Keratinocyte (primary cell): ENCODE results near the gene GOPC. TPM values are rescaled to one million over a fixed set of nuclear protein-coding genes. Genes with fewer than 3 reads are reported as not detected.

ENCODE experiments used
- DNase-seq: peaks from one replicate; pipeline ENCODE4 v3.0.0-alpha.2; 2011; ENCODE audit warnings: low read depth, missing footprints, low spot score
- FAIRE-seq: peaks from 2 replicates; lab custom pipeline; 2011; peaks lifted over from hg19 to GRCh38; lab: Jason Lieb, UNC
- H2AFZ ChIP-seq: 2 replicates; pipeline ENCODE4 v1.6.0; 2012; ENCODE audit warnings: low read length, control low read depth, inconsistent platforms; ENCODE audit not compliant: control insufficient read depth
- H3K27ac ChIP-seq: 2 replicates; pipeline ENCODE4 v1.5.1; 2011; ENCODE audit warnings: low read length; ENCODE audit not compliant: control insufficient read depth, insufficient read depth
- H3K27me3 ChIP-seq: 3 replicates; pipeline ENCODE4 v1.6.0; 2011; ENCODE audit warnings: low read length; ENCODE audit not compliant: control insufficient read depth, insufficient read depth; ENCODE audit errors: extremely low read depth
- H3K36me3 ChIP-seq, 2 experiments: 2 replicates in 1 of 2; 3 replicates in 1 of 2; pipeline ENCODE4 v1.5.1; 2011; ENCODE audit warnings: low read length in 2 of 2, mild to moderate bottlenecking in 1 of 2; ENCODE audit not compliant: control insufficient read depth in 2 of 2, insufficient read depth in 2 of 2; ENCODE audit errors: extremely low read depth in 1 of 2
- H3K4me1 ChIP-seq: 3 replicates; pipeline ENCODE4 v1.5.1; 2011; ENCODE audit warnings: low read length; ENCODE audit not compliant: control insufficient read depth, insufficient read depth; ENCODE audit errors: extremely low read depth
- H3K4me2 ChIP-seq: 3 replicates; pipeline ENCODE4 v1.6.0; 2011; ENCODE audit warnings: low read depth, low read length; ENCODE audit not compliant: control insufficient read depth, insufficient read depth; ENCODE audit errors: extremely low read depth
- H3K4me3 ChIP-seq, 3 experiments: fragments of 200-600 bp in 1 of 3; sonication (generic) in 1 of 3; 2 replicates in 2 of 3; 3 replicates in 1 of 3; pipeline ENCODE4 v1.5.1; 2011 to 2016; ENCODE audit warnings: low read length in 3 of 3, mild to moderate bottlenecking in 3 of 3, control low read depth in 2 of 3, inconsistent platforms in 1 of 3, low read depth in 1 of 3, mixed read lengths in 1 of 3, mixed run types in 1 of 3, moderate library complexity in 1 of 3; ENCODE audit not compliant: control insufficient read depth in 2 of 3, insufficient read depth in 2 of 3; ENCODE audit errors: extremely low read depth in 1 of 3
- H3K79me2 ChIP-seq: 2 replicates; pipeline ENCODE4 v1.6.0; 2012; ENCODE audit warnings: low read length; ENCODE audit not compliant: control insufficient read depth, insufficient read depth
- H3K9ac ChIP-seq: 3 replicates; pipeline ENCODE4 v1.6.0; 2011; ENCODE audit warnings: low read length; ENCODE audit not compliant: control insufficient read depth, insufficient read depth; ENCODE audit errors: extremely low read depth
- H3K9me1 ChIP-seq: 3 replicates; pipeline ENCODE4 v1.6.0; 2011; ENCODE audit warnings: low read length; ENCODE audit not compliant: control insufficient read depth, insufficient read depth; ENCODE audit errors: extremely low read depth
- H3K9me3 ChIP-seq: 2 replicates; pipeline ENCODE4 v1.5.1; 2012; ENCODE audit warnings: low read depth, low read length; ENCODE audit not compliant: control insufficient read depth
- H4K20me1 ChIP-seq: 3 replicates; pipeline ENCODE4 v1.6.0; 2011; ENCODE audit warnings: low read length; ENCODE audit not compliant: control insufficient read depth, insufficient read depth; ENCODE audit errors: extremely low read depth
- CTCF ChIP-seq, 3 experiments: IDR thresholded peaks in 1 of 3; conservative IDR thresholded peaks in 1 of 3; optimal IDR thresholded peaks in 1 of 3; 2 replicates in 2 of 3; 3 replicates in 1 of 3; pipeline versions ENCODE3 to v1.5.1; 2011; ENCODE audit warnings: low read length in 3 of 3, mild to moderate bottlenecking in 3 of 3, moderate library complexity in 2 of 3, control low read depth in 1 of 3, inconsistent platforms in 1 of 3; ENCODE audit not compliant: insufficient read depth in 2 of 3; ENCODE audit errors: extremely low read depth in 1 of 3
- EZH2 ChIP-seq: IDR thresholded peaks from one replicate; pipeline ENCODE4 v1.6.1; 2012; ENCODE audit warnings: inconsistent platforms, mild to moderate bottlenecking, low read length, moderate library complexity
- dilution Hi-C: fragments of 300-500 bp; cut with MboI; formaldehyde crosslinking; loops from one replicate; pipeline ENCODE4 v1.7.0; 2020; ENCODE audit warnings: low sequenced_read_pairs; ENCODE audit not compliant: extremely low pct_ligation_motif_present
- polyA plus RNA-seq, 5 experiments: library from polyadenylated mRNA; depleted of rRNA in 3 of 5; stranded (reverse) in 3 of 5; stranded (forward) in 1 of 5; unstranded in 1 of 5; fragments of >200 nt; gene quantifications; 1 replicate in 1 of 5; 2 replicates in 3 of 5; 3 replicates in 1 of 5; pipeline versions ENCODE4 v1.2.1 to v1.2.3, GENCODE V29; 2011 to 2012; ENCODE audit warnings: missing spikeins in 2 of 5, low read depth in 1 of 5, low replicate concordance in 1 of 5

GOPC gene
- polyA plus RNA-seq, 1 donor (not counting 4 experiments of a cell fraction or from before 2014, with no cell fraction given): 33.9 TPM

- Histone ChIP-seq H3K27ac (no peak overlapping the region), H3K36me3 (peaks cover 2 to 7% of the 10 kb centered on the region in 2 experiments), H3K79me2 (no peaks in the 10 kb centered on the region), H3K9me3 (no peaks in the 10 kb centered on the region), H3K9ac (no peak overlapping the region), H3K4me2 (no peak overlapping the region), H3K4me3 (no peak overlapping the region), H3K27me3 (no peaks in the 10 kb centered on the region), H3K9me1 (no peaks in the 10 kb centered on the region), H3K4me1 (no peaks in the 10 kb centered on the region), H2AFZ (no peak overlapping the region), H4K20me1 (no peaks in the 10 kb centered on the region)
- TF ChIP-seq EZH2 (no peak), CTCF (optimal IDR thresholded peaks at IDR 0.05 in 1 of 3, IDR thresholded peaks at IDR 0.05 in 1 of 3, conservative IDR thresholded peaks at IDR 0.05 in 1 of 3; ENCODE audit: extremely low read depth in 1 of 3, insufficient read depth in 2 of 3, low read length in 3 of 3) (no peak)
- FAIRE-seq (peak; percentile 52), DNase-seq (no peak)
- dilution Hi-C loops: no loop called here
Measured at GRCh38 chr6:117525607-117526006, 76.7 kb downstream of the GOPC start.

- H4K20me1 ChIP-seq: no peaks in the 10 kb centered on the region
- peaks cover 2% of the 10 kb centered on the region for H3K79me2 ChIP-seq
- H3K36me3 ChIP-seq: peaks cover 3 to 7% of the 10 kb centered on the region in 2 experiments
- FAIRE-seq (no peak), DNase-seq (no peak)
- no peak overlapping the region for H3K27ac ChIP-seq
- H2AFZ ChIP-seq: no peak overlapping the region
- H3K4me2 ChIP-seq: no peak overlapping the region
- H3K4me1 ChIP-seq: no peaks in the 10 kb centered on the region
- H3K9me1 ChIP-seq: no peaks in the 10 kb centered on the region
- TF ChIP-seq EZH2: no peak
- TF ChIP-seq CTCF (optimal IDR thresholded peaks at IDR 0.05 in 1 of 3, IDR thresholded peaks at IDR 0.05 in 1 of 3, conservative IDR thresholded peaks at IDR 0.05 in 1 of 3; ENCODE audit: extremely low read depth in 1 of 3, insufficient read depth in 2 of 3, low read length in 3 of 3): no peak
- no peak overlapping the region for H3K9ac ChIP-seq
- no peak overlapping the region for H3K4me3 ChIP-seq
- dilution Hi-C loops: no loop called here
- no peaks in the 10 kb centered on the region for H3K9me3 ChIP-seq
- no peaks in the 10 kb centered on the region for H3K27me3 ChIP-seq
Measured at GRCh38 chr6:117521791-117522502, 80.4 kb downstream of the GOPC start.
